Heart left ventricle (tissue), 16 donors: Measurements from ENCODE around the gene KCNQ1OT1. TPM values are rescaled to one million over a fixed set of nuclear protein-coding genes. Genes with fewer than 3 reads are reported as not detected.

Experiments used
- ATAC-seq, 4 donors: fragments of 200-7000 bp; cut with Tn5 transposase; one replicate each; pipeline ENCODE4 v1.9.1; 2020 to 2022; ENCODE audit warnings: moderate library complexity in 4 of 4, mild to moderate bottlenecking in 3 of 4, moderate number of reproducible peaks in 1 of 4
- DNase-seq, 5 donors: peaks; one replicate each; pipeline ENCODE4 v3.0.0-alpha.2; 2020
- H3K27ac ChIP-seq, 12 donors: fragments of 200-600 bp; sonication (generic) in 4 of 12; one replicate each; pipeline versions ENCODE4 v1.5.0 to v1.8.0; 2016 to 2022; ENCODE audit warnings: mild to moderate bottlenecking in 2 of 12
- H3K27me3 ChIP-seq, 9 donors: fragments of 200-600 bp; sonication (generic) in 2 of 9; one replicate each; pipeline versions ENCODE4 v1.5.1 to v1.8.0; 2016 to 2022; ENCODE audit warnings: mild to moderate bottlenecking in 3 of 9
- H3K36me3 ChIP-seq, 9 donors: fragments of 200-600 bp; sonication (generic) in 2 of 9; one replicate each; pipeline versions ENCODE4 v1.5.0 to v1.8.0; 2018 to 2022; ENCODE audit warnings: mild to moderate bottlenecking in 2 of 9
- H3K4me1 ChIP-seq, 12 donors: fragments of 200-600 bp; sonication (generic) in 4 of 12; one replicate each; pipeline versions ENCODE4 v1.5.0 to v1.8.0; 2016 to 2022; ENCODE audit warnings: mild to moderate bottlenecking in 3 of 12
- H3K4me3 ChIP-seq, 12 donors: fragments of 200-600 bp; sonication (generic) in 4 of 12; one replicate each; pipeline versions ENCODE4 v1.5.0 to v1.8.0; 2017 to 2022; ENCODE audit warnings: mild to moderate bottlenecking in 9 of 12, moderate library complexity in 4 of 12
- H3K9me3 ChIP-seq, 12 donors: fragments of 200-600 bp; sonication (generic) in 4 of 12; one replicate each; pipeline versions ENCODE4 v1.5.0 to v1.8.0; 2016 to 2022; ENCODE audit warnings: mild to moderate bottlenecking in 1 of 12
- POLR2A ChIP-seq, 2 donors: fragments of 450-650 bp; IDR thresholded peaks; one replicate each; pipeline ENCODE4 v1.6.1; 2017; ENCODE audit warnings: antibody characterized with exemption in 2 of 2, mild to moderate bottlenecking in 2 of 2, moderate library complexity in 2 of 2
- WGBS, 4 donors: extraction: QIAGEN DNeasy Blood & Tissue Kit in 2 of 4; methylation state at CpG; one replicate each; pipeline versions ENCODE4 v1.1.5 to v1.1.7; 2013 to 2018; 5-methylcytosine and 5-hydroxymethylcytosine counted together
- intact Hi-C, 10 donors: fragments of 100-400 bp; cut with DNase I; formaldehyde crosslinking; loops; one replicate each; pipeline versions ENCODE4 v1.11.1 to v1.14.2; 2022
- polyA plus RNA-seq, 2 donors: library from polyadenylated mRNA; stranded (reverse); fragments of 200-250 nt; gene quantifications; one replicate each; pipeline ENCODE4 v1.2.3, GENCODE V29; 2013
- total RNA-seq, 9 donors: library from RNA; depleted of rRNA in 2 of 9; stranded (reverse); fragments of >200 nt in 2 of 9; fragmentation: NEBNext Ultra II Directional in 3 of 9; extraction: Animal tissue kit (Norgen Biotek cat#: 25700) in 3 of 9; gene quantifications; one replicate each; pipeline versions ENCODE4 v1.1.0 to v1.2.4, GENCODE V29; 2016 to 2023
- TF ChIP-seq, protein P1 (sequence below), 12 donors: fragments of 200-600 bp; sonication (generic) in 4 of 12; IDR thresholded peaks; one replicate each; pipeline versions ENCODE4 v1.5.0 to v1.8.0; 2018 to 2022; ENCODE audit warnings: antibody characterized with exemption in 12 of 12, mild to moderate bottlenecking in 5 of 12
- donor health status: ischemic (EF 13 %, LVEDD 7.1; RV severe dilation, severe dysfunction).
- donor health status: healthy with polysubstance abuse.
- donor health status: DM: no; HTN: yes; CAD: no.
- donor health status: DM: no; HTN: no; CAD: no.
- donor health status: ischemic (EF 25% LVEDD 6.9; RV normal size, moderate dysfunction).
- donor health status: ischemic (EF 25% LVEDD 5.7; RV mildly dilated, moderate dysfunction).
- donor health status: healthy.
- donor health status: DM: yes; HTN: yes; CAD: no.
- donor health status: ischemic (EF 35%, LVEDD 5.7; RV mildly dilated, moderate dysfunction).
- donor health status: nonischemic (EF 11% LVEDD 7.7; RV severe dilation, severe dysfunction).
- donor health status: DM: yes; HTN: yes; CAD: no.
- donor health status: PGD.
- donor health status: ischemic (EF 29% LVEDD 5.4; RV normal size, mild dysfunction).
- donor health status: nonischemic (EF 23%, LVEDD 6.1; RV moderate dilation, normal function).

The KCNQ1OT1 gene
- total and polyA plus RNA-seq, 11 donors = 0.14 to 0.93 (median 0.40) TPM

DNA sequence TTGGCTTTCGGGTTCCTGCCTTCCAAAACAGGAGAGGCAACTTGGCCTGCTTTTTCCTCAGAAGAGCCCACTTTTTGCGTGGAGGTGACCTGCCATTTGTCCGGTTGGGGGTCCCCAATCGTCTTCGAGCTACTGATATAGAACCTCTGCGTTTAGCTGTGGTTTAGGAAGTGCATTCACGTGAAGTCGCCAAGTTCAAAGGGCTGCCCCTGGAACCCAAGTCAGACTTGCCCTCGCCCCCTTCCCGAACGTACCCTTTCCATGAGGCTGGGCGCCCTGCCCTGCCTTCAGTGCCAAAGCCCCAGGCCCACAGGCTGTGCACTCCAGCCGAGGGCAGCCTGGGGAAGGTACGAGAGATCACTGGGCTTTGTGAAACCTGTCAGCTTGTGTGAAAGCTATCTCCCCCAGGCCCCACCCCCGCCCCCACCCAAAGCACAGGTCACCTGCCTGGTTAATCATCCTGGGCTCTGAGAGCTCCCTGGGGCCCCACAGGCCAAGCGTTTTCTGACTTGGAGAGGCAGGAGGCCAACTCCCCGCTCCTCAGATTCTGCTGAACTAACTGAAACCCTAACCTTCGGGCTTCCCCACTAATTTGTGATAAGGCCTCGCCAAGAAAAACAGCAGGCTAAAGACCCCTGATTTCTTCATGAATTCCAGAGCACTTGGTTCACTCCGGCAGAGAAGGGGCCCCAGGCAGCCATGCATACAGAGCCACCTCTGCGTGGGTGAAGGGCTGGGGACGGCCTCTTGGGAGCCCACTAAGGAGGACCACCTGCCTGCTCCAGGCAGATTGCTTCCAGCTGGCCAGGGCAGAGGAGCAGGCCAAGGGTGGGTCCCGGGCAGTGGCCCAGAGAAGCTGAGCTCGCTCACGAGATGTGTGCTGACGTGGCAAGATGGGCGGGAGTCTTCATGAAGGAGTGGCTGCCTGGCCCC lies 25.8 kb upstream of the KCNQ1OT1 start:
- no peaks in the 10 kb centered on the region for H3K9me3 ChIP-seq
- H3K27ac ChIP-seq = peak overlapping the region in 2 of 12 donors; percentile 2 to 3
- intact Hi-C loops = no loop called here
- ATAC-seq (peak in 3 of 4 donors; percentile 47 to 71 (median 61)), DNase-seq (peak; percentile 36 to 84 (median 71))
- H3K4me3 ChIP-seq = no peak overlapping the region
- peaks cover 0 to 32% (median 8%) of the 10 kb centered on the region in 12 donors for H3K4me1 ChIP-seq
- no peaks in the 10 kb centered on the region for H3K36me3 ChIP-seq
- H3K27me3 ChIP-seq = no peaks in the 10 kb centered on the region
- WGBS, 4 donors = 76 to 86% (median 78%) methylated on average over 22 to 27 of the region's 27 CpGs
- TF ChIP-seq, protein P1, sequence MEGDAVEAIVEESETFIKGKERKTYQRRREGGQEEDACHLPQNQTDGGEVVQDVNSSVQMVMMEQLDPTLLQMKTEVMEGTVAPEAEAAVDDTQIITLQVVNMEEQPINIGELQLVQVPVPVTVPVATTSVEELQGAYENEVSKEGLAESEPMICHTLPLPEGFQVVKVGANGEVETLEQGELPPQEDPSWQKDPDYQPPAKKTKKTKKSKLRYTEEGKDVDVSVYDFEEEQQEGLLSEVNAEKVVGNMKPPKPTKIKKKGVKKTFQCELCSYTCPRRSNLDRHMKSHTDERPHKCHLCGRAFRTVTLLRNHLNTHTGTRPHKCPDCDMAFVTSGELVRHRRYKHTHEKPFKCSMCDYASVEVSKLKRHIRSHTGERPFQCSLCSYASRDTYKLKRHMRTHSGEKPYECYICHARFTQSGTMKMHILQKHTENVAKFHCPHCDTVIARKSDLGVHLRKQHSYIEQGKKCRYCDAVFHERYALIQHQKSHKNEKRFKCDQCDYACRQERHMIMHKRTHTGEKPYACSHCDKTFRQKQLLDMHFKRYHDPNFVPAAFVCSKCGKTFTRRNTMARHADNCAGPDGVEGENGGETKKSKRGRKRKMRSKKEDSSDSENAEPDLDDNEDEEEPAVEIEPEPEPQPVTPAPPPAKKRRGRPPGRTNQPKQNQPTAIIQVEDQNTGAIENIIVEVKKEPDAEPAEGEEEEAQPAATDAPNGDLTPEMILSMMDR (IDR thresholded peaks at IDR 0.05) = no peak
- no peak for TF ChIP-seq POLR2A (IDR thresholded peaks at IDR 0.05)

DNA sequence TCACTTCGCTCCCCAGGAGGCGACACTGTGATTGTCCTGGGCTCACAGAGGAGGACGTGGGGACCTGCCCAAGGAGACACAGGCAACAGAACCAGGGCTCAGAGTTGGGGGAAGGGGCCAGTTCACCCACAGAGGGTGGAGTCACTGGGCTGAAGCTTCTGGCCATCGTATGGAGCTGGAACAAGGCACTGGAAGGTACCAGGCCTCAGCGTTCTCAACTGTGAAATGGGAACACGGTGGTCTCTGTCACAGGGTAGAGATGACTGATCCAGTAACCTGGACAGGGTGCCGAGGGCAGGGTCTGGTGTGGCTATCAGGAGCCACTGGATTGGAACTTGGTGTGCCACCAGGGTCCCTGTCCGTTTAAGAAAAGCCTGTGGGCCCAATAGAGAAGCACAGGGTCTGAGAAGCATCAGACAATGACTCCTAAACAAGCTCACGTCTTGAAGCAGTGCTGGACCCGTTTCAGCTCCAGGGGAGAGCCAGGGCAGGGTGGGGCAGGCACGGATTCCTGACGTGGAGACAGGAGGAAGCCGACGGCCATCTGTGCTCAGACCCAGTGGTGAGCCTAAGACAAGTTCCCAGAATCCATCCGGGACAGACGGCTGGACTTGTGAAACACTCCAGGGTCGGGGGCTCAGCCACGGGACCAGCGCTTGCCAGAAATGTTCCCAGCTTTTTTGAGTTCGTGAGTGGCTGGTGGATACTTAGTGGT lies 25.0 kb upstream of the KCNQ1OT1 start:
- H3K36me3 ChIP-seq = no peaks in the 10 kb centered on the region
- no peak overlapping the region for H3K4me3 ChIP-seq
- DNase-seq (peak in 3 of 5 donors; percentile 37 to 76 (median 62)), ATAC-seq (peak in 3 of 4 donors; percentile 33 to 64 (median 55))
- H3K9me3 ChIP-seq = no peaks in the 10 kb centered on the region
- intact Hi-C loops = no loop called here
- 58 to 74% (median 65%) methylated on average over 15 to 20 of the region's 20 CpGs for WGBS, 4 donors
- peaks cover 0 to 26% (median 3%) of the 10 kb centered on the region in 12 donors for H3K4me1 ChIP-seq
- TF ChIP-seq, protein P1 (IDR thresholded peaks at IDR 0.05) = no peak
- no peak for TF ChIP-seq POLR2A (IDR thresholded peaks at IDR 0.05)
- H3K27ac ChIP-seq = peak overlapping the region in 1 of 12 donors; percentile 3
- H3K27me3 ChIP-seq = no peaks in the 10 kb centered on the region

DNA sequence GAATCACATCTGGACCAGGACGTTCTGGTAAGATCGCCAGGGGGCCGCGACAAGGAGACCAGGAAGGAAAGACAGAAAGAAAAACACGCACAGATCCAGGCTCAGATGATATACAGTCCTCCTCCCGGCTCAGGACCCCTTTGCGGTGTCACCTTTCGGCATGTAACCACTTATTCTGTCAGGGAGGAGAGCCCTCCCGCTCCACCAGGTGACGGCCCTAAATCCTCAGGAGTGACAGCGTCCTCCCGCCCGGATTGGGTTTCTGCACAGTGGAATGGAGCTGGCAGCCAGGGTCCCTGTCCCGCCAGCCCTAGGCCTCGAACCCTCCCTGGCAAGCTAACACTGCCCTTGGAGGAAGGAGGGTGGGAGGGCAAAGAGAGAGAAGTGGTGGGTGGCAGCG lies 24.3 kb upstream of the KCNQ1OT1 start:
- DNase-seq (no peak), ATAC-seq (no peak)
- WGBS, 4 donors = 91 to 95% (median 94%) methylated on average over 14 to 16 of the region's 16 CpGs
- Histone ChIP-seq H3K27me3 (no peaks in the 10 kb centered on the region), H3K9me3 (no peaks in the 10 kb centered on the region), H3K27ac (no peak overlapping the region), H3K4me3 (no peak overlapping the region), H3K36me3 (no peaks in the 10 kb centered on the region), H3K4me1 (peaks cover 0 to 23% (median 2%) of the 10 kb centered on the region in 12 donors)
- intact Hi-C loops = no loop called here
- TF ChIP-seq, protein P1 (IDR thresholded peaks at IDR 0.05) = no peak

DNA sequence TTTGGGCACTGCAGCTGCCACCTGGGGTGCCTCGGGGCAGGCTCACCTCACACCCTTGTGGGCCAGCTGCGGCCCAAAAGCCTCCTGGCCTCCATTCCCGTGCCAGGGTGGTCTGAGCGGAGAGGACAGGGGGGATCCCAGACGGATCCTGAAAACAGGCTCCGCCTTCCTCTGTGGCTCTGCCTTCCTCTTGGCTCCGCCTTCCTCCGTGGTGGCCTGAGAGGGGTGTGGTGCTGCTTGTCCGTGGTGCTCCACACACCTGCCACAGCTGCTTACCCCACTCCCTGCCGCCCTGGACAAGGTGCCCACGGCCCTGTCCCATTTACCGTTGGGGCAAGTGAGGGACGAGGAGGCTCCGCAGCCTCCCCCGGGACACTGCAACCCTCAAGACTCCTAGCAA lies 23.2 kb upstream of the KCNQ1OT1 start:
- no peaks in the 10 kb centered on the region for H3K27me3 ChIP-seq
- TF ChIP-seq, protein P1 (IDR thresholded peaks at IDR 0.05) = no peak
- no peak for TF ChIP-seq POLR2A (IDR thresholded peaks at IDR 0.05)
- WGBS, 4 donors = 91 to 94% (median 92%) methylated on average over 9 to 15 of the region's 15 CpGs
- H3K4me1 ChIP-seq = peaks cover 0 to 23% (median 2%) of the 10 kb centered on the region in 12 donors
- no peaks in the 10 kb centered on the region for H3K36me3 ChIP-seq
- intact Hi-C loops = no loop called here
- no peaks in the 10 kb centered on the region for H3K9me3 ChIP-seq
- ATAC-seq = no peak
- no peak overlapping the region for H3K4me3 ChIP-seq
- no peak overlapping the region for H3K27ac ChIP-seq
- no peak for DNase-seq
